ENCODE data around the gene ANKRD39.

GRCh38 chr2:96848264-96848663 lies 9.6 kb downstream of the ANKRD39 start:
- TF ChIP-seq CTCF (IDR thresholded peaks at IDR 0.05; ENCODE audit: low read depth, low read length, missing input control), result no peak
- TF ChIP-seq RAD21 (IDR thresholded peaks at IDR 0.05), result peak; percentile 26 to 61
- no peak for TF ChIP-seq REST (IDR thresholded peaks at IDR 0.05)
